ENCODE measurements around the gene RNF157. TPM values are rescaled to one million over a fixed set of nuclear protein-coding genes. Genes with fewer than 3 reads are reported as not detected.

Gene RNF157
- total and polyA plus RNA-seq, 2 experiments from 2014 or later: 5.0 to 8.6 TPM

- Histone ChIP-seq H3K9me3 (ENCODE audit: low read depth) (no peaks in the 10 kb centered on the region), H3K4me1 (ENCODE audit: insufficient read depth) (no peaks in the 10 kb centered on the region), H2AFZ (no peak overlapping the region), H3K4me2 (no peak overlapping the region), H3K27ac (peak overlapping the region; percentile 31), H3K36me3 (replicated peaks; ENCODE audit: insufficient read depth, low read depth) (no peaks in the 10 kb centered on the region), H3K9me2 (replicated peaks; ENCODE audit: insufficient read depth) (no peaks in the 10 kb centered on the region), H3K79me2 (no peaks in the 10 kb centered on the region), H3K27me3 (no peaks in the 10 kb centered on the region), H4K20me1 (ENCODE audit: insufficient read depth, poor library complexity, severe bottlenecking) (no peaks in the 10 kb centered on the region), H3K4me3 (no peak overlapping the region)
- 85% methylated on average over 23 of the region's 23 CpGs for WGBS (ENCODE audit: low lambda C conversion rate, missing lambda C conversion rate)
- TF ChIP-seq, protein P1, sequence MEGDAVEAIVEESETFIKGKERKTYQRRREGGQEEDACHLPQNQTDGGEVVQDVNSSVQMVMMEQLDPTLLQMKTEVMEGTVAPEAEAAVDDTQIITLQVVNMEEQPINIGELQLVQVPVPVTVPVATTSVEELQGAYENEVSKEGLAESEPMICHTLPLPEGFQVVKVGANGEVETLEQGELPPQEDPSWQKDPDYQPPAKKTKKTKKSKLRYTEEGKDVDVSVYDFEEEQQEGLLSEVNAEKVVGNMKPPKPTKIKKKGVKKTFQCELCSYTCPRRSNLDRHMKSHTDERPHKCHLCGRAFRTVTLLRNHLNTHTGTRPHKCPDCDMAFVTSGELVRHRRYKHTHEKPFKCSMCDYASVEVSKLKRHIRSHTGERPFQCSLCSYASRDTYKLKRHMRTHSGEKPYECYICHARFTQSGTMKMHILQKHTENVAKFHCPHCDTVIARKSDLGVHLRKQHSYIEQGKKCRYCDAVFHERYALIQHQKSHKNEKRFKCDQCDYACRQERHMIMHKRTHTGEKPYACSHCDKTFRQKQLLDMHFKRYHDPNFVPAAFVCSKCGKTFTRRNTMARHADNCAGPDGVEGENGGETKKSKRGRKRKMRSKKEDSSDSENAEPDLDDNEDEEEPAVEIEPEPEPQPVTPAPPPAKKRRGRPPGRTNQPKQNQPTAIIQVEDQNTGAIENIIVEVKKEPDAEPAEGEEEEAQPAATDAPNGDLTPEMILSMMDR (IDR thresholded peaks at IDR 0.05; ENCODE audit: poor library complexity): no peak
- TF ChIP-seq EZH2phosphoT487 (IDR thresholded peaks at IDR 0.05; ENCODE audit: low read depth, severe bottlenecking, unreplicated experiment) (no peak), EZH2 (IDR thresholded peaks at IDR 0.05; ENCODE audit: borderline replicate concordance) (no peak)
- no peak for DNase-seq (ENCODE audit: low spot score)
These were observed 89.3 kb downstream of the RNF157 start for GRCh38 chr17:76150712-76151622.

GRCh38 chr17:76149214-76149613 lies 91.1 kb downstream of the RNF157 start:
- H3K36me3 ChIP-seq (replicated peaks; ENCODE audit: insufficient read depth, low read depth): no peaks in the 10 kb centered on the region
- no peaks in the 10 kb centered on the region for H3K9me3 ChIP-seq (ENCODE audit: low read depth)
- TF ChIP-seq, protein P1 (IDR thresholded peaks at IDR 0.05; ENCODE audit: poor library complexity): no peak
- TF ChIP-seq EZH2 (IDR thresholded peaks at IDR 0.05; ENCODE audit: borderline replicate concordance) (no peak), EZH2phosphoT487 (IDR thresholded peaks at IDR 0.05; ENCODE audit: low read depth, severe bottlenecking, unreplicated experiment) (no peak)
- H3K4me3 ChIP-seq: no peak overlapping the region
- H3K9me2 ChIP-seq (replicated peaks; ENCODE audit: insufficient read depth): no peaks in the 10 kb centered on the region
- no peaks in the 10 kb centered on the region for H4K20me1 ChIP-seq (ENCODE audit: insufficient read depth, poor library complexity, severe bottlenecking)
- H3K27me3 ChIP-seq: no peaks in the 10 kb centered on the region
- no peak overlapping the region for H3K27ac ChIP-seq
- H3K4me1 ChIP-seq (ENCODE audit: insufficient read depth): no peaks in the 10 kb centered on the region
- DNase-seq (ENCODE audit: low spot score): no peak
- H3K79me2 ChIP-seq: no peaks in the 10 kb centered on the region
- H3K4me2 ChIP-seq: no peak overlapping the region
- 98% methylated on average over 10 of the region's 10 CpGs for WGBS (ENCODE audit: low lambda C conversion rate, missing lambda C conversion rate)
- H2AFZ ChIP-seq: no peak overlapping the region

DNA sequence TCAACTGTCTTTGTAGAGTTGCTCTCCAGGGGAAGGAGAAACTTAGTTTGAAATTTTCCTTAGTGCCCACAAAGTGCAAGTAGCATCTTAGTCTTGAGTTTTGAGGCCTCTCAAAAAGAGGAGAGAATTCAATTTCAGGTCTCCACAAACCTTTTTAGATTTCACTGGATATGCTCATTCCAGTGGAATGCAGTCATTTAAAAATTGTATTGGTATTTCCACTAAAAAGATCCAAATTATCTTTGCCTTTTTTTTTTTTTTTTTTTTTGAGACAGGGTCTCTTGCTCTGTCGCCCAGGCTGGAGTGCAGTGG lies 92.3 kb downstream of the RNF157 start:
- no peaks in the 10 kb centered on the region for H3K36me3 ChIP-seq (replicated peaks; ENCODE audit: insufficient read depth, low read depth)
- H3K27me3 ChIP-seq: no peaks in the 10 kb centered on the region
- H3K9me2 ChIP-seq (replicated peaks; ENCODE audit: insufficient read depth): no peaks in the 10 kb centered on the region
- H3K4me2 ChIP-seq: no peak overlapping the region
- no peak overlapping the region for H3K4me3 ChIP-seq
- no peaks in the 10 kb centered on the region for H3K79me2 ChIP-seq
- no peaks in the 10 kb centered on the region for H3K9me3 ChIP-seq (ENCODE audit: low read depth)
- H3K27ac ChIP-seq: no peak overlapping the region
- DNase-seq (ENCODE audit: low spot score): no peak
- no peaks in the 10 kb centered on the region for H3K4me1 ChIP-seq (ENCODE audit: insufficient read depth)
- H2AFZ ChIP-seq: no peak overlapping the region
- TF ChIP-seq EZH2 (IDR thresholded peaks at IDR 0.05; ENCODE audit: borderline replicate concordance) (no peak), EZH2phosphoT487 (IDR thresholded peaks at IDR 0.05; ENCODE audit: low read depth, severe bottlenecking, unreplicated experiment) (no peak)
- TF ChIP-seq, protein P1 (IDR thresholded peaks at IDR 0.05; ENCODE audit: poor library complexity): no peak
- 100% methylated on average over 1 of the region's 1 CpG for WGBS (ENCODE audit: low lambda C conversion rate, missing lambda C conversion rate)
- no peaks in the 10 kb centered on the region for H4K20me1 ChIP-seq (ENCODE audit: insufficient read depth, poor library complexity, severe bottlenecking)

Measured in hepatocyte (in vitro differentiated cells).